Measurements from ENCODE around the gene RDH13.
"Not testable (repeated sequence)": the region's sequence is repeated elsewhere in the genome, so short reads cannot be mapped to it uniquely, and the experiment has no call there.

Gene RDH13

GRCh38 chr19:55075371-55075998 is 12.5 kb upstream of the RDH13 start, which contains the start of gene EPS8L1:
Gene EPS8L1 (plus strand): TSS chr19:55075869. CDS start chr19:55076445, 576 bp downstream.
- no peak for DNase-seq

GRCh38 chr19:55071913-55072312 is 9.0 kb upstream of the RDH13 start:
- DNase-seq: no peak

- no peak for DNase-seq
Observed at GRCh38 chr19:55071129-55071502, 8.2 kb upstream of the RDH13 start.

- no peak for DNase-seq
Observed at GRCh38 chr19:55070466-55071128, 7.6 kb upstream of the RDH13 start.

- DNase-seq: no peak
Observed at GRCh38 chr19:55069865-55070197, 6.9 kb upstream of the RDH13 start.

GRCh38 chr19:55068950-55069864 is 6.3 kb upstream of the RDH13 start:
- DNase-seq: no peak

- no peak for DNase-seq
Observed at GRCh38 chr19:55067869-55068268, 4.9 kb upstream of the RDH13 start.

- DNase-seq: no peak
Observed at GRCh38 chr19:55066107-55066709, 3.3 kb upstream of the RDH13 start.

GRCh38 chr19:55065516-55065915 is 2.6 kb upstream of the RDH13 start:
- not testable (repeated sequence) for DNase-seq

GRCh38 chr19:55063492-55063843 is 520 bp upstream of the RDH13 start:
- DNase-seq: no peak

GRCh38 chr19:55060287-55060686 is 2.7 kb downstream of the RDH13 start:
- not testable (repeated sequence) for DNase-seq

- DNase-seq: no peak
Observed at GRCh38 chr19:55058781-55059610, 4.0 kb downstream of the RDH13 start.

- DNase-seq: no peak
Observed at GRCh38 chr19:55056827-55057226, 6.1 kb downstream of the RDH13 start.

- DNase-seq: no peak
Observed at GRCh38 chr19:55053735-55054134, 9.2 kb downstream of the RDH13 start.

GRCh38 chr19:55050749-55051532 is 12.0 kb downstream of the RDH13 start:
- DNase-seq: no peak

- DNase-seq: no peak
Observed at GRCh38 chr19:55048446-55048845, 14.5 kb downstream of the RDH13 start.

- DNase-seq: no peak
Observed at GRCh38 chr19:55047951-55048350, 15.0 kb downstream of the RDH13 start.

GRCh38 chr19:55046975-55047622 is 15.8 kb downstream of the RDH13 start:
- DNase-seq: no peak

GRCh38 chr19:55044771-55045716 is 17.9 kb downstream of the RDH13 start:
- no peak for DNase-seq

GRCh38 chr19:55044286-55044685 is 18.7 kb downstream of the RDH13 start:
- no peak for DNase-seq

All from CD4-positive, alpha-beta T cell treated with Interleukin-21 for 1 hour (primary cell).